T follicular helper cell (primary cell): Measurements from ENCODE around the gene NAA10.

ENCODE experiments used
- DNase-seq: peaks from one replicate; pipeline ENCODE4 v3.0.0-alpha.2; 2020; ENCODE audit warnings: low read depth

Gene NAA10

DNA sequence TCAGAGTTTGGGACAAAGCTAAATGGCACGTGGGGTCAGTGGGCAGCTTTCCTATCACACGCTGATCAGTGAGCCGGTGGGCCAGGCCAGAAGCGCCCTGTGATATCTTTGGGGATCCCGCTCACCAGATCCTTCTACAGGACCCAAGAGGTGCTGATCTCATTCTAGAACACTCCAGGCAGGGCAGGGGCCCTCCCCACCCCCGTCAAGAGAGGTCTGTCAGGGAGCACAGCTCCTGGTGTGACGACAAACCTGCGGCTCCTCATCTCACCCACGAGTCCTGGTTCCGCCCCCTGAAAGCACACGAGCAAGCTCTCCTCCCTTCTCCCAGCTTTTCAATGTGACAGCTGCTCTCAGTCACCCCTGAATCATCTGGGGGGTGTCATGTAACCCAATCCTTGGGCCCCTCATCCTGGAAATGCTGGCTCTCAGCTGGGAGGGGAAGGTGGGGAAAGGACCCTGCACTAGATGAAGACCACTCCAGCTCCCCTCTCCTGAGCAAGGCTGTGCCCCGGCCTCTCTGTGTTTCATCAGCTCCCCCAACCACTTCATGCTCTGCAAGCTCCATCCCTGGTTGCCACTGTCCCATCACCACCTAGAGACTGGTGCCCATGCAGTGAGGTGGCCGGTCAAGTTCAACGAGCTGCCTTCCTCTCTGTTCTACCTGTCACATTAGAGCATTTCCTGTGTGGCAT lies 32.2 kb upstream of the NAA10 start:
- no peak for DNase-seq

DNA sequence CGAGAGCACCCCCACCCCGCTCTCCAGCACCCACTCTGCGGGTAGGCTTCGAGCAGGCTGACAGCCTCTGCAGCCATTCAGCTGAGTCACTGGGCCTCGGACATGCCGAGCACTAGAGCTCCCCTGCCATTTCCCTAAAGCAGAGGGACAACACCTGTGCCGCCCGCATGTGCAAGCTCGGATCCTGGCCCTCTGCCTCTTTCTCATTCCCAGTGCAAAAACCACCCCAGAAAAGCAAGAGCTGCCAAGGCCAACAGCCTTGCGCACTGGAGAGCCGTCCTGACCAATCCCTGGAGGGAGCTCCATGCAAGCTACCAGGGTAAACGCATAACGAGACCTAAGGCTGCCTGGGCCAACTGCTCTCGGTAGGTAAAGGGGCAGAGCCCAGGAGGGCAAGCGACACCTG lies 31.4 kb upstream of the NAA10 start:
- no peak for DNase-seq

DNA sequence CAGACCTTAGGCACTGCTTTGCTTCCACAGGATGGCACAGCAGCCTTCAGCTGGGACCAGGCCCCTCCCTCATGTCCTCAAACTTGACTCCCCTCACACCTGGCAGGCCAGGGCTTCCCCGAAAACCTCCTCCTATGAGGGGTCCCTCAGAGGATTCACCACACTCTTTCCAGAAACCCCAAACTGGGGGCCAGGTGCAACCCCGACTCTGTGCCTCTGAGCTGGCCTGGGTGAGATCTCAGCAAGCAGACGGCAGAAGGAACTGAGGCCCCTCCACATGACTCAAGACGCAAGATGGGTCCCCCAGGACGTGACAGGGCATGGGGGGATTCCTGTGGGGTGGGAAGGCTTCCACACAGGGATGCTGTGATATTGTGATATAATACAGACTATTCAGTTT lies 30.6 kb upstream of the NAA10 start:
- DNase-seq: no peak

DNA sequence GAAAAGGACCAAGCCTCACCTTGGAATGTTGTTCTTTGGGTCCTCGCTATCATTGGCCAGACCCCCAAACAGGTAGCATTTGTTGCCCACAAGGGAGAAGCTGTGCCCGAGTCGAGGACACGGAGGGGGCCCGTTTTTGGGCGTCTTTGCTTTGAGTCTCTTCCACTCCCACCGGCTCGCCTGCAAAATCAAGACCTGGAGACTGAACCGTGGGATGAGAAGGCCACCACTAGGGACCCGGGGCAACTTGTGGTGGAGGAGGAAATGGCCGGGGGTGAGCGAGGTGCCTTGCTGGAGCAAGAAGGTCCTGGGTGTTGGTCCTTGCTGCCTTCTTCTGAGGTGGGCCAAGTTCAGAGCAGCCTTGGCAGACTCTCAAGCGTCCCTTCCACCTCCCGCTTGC lies 29.3 kb upstream of the NAA10 start:
- DNase-seq: no peak

DNA sequence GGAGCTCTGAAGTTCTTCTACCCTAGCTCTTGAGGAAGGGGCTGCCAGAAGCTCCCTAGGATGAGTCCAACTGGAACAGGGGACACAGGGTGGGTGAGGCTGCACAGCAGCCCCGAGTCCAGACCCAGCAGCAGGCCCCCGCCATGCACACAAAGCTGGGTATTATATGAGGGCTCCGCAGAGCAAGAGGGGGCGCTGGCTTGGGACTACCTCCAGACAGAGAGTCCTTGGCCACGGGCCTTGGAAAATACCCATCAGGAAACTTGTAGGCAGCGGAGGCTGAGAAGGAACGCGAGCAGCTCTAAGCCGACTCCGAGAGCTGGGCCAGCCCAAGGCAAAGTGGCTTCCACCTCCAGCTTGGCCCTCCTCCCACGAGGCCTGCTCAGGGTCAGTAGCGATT lies 28.7 kb upstream of the NAA10 start:
- no peak for DNase-seq

DNA sequence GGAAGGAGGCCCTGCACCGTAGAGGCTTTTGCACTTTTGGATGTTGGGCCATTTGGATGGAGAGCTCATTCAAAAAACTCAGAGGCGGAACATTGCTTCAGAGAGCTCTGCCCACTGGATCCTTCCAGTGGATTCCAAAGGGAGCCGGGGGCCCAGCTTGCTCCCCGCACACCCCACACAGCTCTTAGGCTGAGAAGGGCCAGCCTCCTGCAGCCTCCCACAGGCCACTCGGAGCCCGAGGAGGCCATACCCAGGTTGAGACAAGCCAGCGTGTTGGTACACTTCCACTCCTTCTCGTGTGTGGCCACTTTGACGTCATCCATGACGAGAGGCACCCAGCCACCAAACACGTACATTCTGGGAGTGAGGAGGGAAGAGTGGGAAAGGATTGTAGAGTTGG lies 26.5 kb upstream of the NAA10 start:
- no peak for DNase-seq

DNA sequence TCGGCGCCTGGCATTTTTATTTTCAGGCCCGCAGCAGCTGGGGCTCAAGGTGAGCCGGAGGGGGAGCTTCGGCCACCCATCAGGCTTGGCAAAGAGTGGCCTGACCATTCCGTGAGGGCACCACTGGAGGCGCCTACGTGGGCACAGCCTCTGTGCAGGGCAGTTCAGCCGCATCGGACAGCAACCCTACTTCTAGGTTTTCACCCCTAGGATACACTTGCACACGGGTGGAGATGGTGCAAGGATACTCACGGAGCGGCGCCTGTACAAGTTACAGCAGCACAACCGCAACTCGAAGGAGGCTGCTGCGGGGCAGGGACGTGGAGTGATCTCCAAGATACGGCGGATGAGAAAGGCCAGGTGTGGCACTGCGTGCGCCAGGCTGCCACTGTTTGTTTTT lies 25.9 kb upstream of the NAA10 start:
- DNase-seq: no peak

DNA sequence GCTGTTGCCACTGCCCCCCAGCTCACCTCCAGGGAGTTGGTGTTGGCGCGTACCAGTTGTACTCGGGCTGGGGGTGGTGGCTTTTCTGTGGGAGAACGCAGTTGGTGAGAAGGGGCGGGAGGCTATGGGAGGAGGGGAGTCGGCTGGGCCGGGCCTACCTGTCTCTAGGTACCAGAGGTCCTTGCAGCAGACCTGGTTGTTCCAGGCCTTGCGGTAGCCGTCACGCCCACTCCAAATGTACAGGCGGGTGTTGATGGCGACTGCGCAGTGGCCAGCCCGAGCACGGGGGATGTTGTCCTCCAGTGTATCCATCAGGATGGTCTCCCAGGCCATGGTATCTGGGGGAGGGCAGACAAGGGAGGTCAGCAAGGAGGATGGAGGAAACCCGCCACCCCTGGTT lies 25.2 kb upstream of the NAA10 start:
- DNase-seq: no peak

DNA sequence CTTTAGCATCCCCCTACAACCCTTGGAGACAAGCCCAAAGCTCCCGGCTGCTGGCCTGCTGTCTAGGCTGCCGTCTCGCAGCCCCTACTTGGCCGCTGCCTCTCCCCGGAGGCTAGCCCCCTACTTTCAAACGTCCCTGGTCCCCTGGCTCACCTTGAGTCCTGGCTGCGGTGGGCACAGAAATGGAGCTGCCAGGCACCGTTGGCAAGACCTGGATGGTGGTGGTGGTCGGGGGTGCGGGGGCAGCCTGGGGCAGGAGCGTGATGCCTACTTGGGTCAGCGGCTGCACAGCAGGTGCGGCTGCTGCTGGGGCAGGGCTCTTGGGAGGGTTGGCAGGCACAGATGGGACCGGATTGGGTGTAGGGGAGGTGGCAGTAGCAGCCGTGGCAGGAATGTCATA lies 24.8 kb upstream of the NAA10 start:
- DNase-seq: no peak

DNA sequence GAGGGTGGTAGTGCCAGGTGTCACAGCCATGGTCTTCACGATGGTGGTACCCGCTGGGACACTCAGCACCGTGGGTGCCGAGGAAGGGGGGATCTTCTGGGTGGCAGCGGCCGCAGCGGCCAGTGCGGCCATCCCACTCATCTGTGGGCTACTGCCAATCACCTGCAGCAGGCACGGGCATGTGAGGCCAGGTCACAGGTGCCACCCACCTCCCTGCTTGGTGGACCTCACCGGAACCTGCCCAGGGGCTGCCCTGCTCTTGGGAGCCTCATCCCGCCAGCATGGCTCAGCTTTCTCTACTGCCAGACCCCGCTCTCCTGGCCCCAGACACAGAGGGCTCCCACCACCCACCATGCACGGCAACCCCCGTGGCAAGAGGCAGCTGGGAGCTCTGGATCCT lies 23.8 kb upstream of the NAA10 start:
- DNase-seq: no peak

DNA sequence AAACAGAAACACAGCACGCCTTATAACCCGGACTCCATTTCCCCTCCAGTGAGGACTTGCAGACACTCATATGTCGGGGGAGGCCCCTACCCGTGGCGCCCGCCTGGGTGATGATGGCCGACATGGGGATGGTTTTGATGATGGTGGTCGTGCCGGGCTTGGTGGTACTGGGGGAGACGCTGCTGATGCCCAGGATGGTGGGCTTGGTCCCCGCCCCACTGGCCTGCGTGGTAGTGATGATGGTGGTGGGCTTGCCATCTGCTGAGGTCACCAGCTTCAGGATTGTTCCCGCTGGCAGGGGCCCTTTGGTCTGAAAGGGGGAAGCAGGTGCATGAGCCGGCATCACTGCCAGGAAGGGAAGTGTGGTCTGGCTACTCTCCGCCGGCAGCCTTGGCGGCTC lies 22.4 kb upstream of the NAA10 start:
- no peak for DNase-seq

DNA sequence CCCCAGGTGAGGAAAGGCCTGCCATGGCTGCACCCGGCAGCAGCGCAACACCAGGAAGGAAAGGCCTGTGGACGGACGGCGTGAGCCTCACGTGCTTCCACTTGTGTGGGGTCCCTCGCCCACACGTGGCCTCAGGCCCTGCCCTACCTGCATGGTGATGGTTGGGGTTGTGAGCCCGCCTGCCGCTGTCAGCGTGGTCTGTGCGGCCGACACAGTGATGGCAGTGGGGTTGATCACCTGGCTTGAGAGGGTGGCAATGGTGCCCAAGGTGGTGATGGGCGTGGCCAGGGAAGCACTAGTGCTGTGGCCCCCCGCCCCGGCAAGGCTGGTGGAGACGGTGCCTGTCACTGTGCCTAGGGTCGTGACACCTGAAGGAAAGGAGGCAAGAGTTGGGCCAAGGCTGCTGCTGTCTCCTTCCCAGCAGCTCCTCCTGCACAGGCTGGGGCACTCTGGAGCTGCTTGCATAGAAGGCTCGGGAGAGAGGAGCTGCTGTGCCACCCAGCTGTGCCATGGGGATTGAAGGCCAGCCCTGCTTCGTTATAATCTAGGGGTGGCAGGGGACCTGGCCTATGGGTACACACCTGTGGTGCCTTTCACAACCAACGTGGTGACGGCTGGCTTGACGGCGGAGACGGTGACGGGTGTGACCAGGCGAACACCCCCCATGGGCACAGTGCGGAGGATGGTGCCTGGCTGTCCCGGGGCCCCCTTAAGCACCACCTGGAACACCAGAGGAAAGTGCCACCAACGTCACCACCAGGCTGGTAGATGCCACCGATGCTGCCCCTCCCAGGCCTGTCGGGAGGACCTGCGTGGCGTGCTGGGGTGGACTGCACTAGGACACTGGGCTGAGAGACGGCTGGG lies 21.4 kb upstream of the NAA10 start:
- DNase-seq: no peak

DNA sequence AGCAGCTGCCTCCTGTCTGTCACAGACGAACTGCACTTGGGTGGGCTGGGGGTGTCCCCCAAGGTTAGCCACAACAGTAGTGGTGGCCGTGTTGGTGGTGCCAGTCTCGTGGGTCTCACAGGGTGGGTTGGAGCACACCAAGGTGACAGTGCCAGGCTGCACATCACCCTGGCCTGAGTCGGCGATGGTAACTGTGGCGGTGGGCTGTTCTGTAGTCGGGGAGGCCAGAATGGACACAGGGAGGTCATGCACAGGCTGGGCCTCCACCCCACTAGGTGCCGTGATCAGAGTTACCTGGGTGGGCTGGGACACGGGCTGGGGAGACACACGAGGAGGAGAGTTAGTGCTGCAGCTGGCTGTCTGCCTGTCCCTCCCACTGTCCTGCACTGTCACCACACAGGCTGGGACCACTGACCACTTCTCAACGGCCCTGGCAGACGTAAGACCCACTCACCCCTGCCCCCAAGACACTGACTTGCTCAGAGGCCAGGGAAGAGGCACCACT lies 20.4 kb upstream of the NAA10 start:
- no peak for DNase-seq

DNA sequence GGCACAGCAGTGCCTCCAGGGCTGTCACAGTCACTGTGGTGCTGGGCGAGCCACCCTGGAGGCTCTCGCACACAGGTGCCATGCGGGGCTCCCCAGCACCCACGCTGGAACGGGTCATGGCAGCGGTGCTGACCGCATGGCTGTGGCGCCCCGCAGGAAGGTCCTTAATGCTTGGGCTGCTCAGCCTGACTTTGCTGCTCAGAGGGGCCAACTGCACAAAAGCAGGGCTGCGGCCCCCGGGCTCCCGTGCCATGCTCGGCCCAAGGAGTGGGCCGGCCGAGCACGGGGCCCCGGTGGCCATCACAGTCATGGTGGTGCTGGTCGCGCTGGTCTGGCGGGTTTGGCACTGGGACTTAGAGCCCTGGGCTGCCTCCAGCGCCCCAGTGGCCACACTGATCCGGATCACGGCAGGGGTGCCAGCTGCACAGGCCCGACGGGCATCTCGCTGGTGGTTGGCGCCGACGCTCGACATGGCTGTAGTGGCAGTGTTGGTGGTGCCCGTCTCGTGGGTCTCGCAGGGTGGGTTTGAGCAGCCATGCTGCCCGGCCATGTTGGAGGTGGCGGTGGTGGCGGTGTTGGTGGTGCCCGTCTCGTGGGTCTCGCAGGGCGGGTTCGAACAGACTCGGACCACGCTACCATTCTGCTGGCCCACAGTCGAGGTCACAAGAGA lies 19.9 kb upstream of the NAA10 start:
- DNase-seq: no peak

DNA sequence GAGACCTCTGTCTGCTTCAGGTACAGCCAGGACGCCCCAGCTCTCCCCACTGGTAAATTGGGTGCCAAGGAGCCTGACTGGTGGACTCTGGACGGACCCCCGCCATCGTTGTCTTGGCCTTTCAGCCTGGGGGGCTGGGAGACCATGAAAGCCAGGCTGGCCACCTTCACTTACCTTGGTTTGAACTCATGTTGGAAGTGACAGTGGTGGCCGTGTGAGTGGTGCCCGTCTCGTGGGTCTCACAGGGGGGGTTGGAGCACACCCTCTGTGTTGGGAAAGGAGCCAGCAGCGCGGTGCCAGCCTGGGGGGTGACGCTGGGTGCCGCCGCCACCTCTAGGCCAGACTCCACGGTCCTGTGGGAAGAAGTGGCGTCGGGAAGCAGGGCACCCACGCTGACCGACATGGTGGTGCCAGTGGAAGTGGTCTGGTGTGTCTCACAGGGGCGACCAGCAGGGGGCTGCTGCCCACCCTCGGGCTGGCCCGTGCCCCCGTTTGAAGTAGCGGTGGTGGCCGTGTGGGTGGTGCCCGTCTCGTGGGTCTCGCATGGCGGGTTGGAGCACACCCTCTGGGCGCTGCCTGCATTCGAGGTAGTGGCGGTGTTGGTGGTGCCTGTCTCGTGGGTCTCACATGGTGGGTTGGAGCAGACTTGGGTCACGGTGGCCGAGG lies 19.2 kb upstream of the NAA10 start:
- no peak for DNase-seq

DNA sequence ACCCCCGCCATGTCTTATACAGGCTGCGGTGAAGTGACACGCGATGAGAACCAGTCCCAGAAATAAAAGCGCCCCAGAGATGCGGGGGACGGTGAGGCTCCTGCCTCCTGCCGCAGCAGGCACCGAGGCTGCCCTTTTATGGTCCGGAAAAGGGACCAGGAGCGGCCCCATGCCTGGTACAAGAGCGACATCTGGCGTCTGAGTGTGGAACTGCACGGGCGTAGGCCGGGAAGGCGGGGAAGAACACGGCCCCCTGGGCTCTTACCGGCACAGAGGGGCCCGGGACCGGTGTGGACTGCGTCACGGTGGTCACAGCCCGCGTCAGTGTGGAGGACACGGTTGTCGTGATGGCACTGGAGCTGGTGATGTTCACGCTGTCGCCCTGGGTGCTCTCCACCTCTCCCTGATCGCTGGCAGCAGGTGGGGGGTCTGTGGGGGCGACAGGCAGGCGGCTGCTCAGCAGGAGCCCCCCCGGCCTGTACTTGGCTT lies 18.5 kb upstream of the NAA10 start:
- peak; percentile 73 for DNase-seq

DNA sequence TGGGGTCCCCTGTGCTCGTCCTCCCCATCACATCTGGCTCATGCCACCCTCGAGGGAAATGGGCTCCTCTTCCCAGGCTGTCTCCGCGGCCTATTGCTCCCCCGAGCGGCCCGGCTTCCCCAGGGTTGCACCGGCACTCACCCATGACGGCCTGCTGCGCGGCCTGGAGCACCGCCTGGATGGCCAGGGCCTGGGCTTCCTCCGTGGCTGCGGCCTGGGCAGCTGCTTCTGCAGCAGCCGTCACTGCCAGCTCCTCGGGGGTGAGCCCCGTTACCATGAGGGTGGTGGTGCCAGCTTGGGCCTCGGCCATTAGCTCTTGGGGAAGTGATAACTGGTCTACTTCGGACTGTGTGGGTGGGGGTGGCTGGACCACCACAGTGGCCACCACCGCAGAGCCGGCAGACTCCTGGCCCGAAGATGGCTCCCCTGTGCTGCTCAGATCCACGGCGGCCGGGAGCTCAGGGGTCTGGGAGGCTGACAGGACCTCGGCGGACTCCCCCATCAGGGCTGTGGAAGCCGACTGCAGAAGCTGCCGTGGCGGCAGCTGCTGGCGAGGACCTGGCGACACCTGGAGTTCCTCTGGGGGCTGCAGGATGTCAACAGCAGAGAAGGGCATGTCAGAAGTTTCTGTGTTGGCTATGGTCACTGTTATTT lies 17.7 kb upstream of the NAA10 start:
- DNase-seq: no peak

DNA sequence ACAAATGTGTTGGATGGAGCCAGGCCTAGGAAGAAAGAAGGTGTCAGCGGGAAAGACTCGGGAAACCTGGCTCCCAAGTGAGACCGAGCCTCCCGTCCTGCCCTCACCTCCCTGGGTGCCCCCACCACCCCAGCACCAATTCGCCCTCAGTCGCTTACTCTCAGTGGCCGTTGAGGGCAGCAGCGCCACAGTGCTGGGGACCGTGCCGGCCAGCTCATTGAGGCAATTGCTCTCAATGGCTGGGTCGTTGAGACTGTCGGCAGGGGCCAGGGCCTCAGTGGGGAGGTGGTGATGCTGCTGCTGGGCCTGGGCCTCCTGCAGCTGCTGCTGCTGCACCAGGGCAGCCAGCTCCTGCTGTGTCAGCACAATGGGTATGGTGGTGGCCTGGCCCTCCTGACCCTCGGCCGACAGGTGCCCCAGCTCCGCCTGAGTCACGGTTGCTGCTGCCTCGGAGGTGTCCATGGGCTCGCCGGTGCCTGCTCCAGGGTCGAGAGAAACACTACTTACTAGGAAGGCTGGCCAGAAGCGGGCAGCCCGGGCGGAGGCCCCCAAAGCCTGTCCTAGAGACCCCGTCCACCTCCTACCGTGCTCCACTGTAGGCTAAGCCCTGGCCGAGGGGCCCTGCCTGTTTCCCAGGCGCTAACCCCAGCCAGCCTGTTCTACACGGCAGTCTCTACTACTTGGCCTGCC lies 17.0 kb upstream of the NAA10 start:
- DNase-seq: no peak

DNA sequence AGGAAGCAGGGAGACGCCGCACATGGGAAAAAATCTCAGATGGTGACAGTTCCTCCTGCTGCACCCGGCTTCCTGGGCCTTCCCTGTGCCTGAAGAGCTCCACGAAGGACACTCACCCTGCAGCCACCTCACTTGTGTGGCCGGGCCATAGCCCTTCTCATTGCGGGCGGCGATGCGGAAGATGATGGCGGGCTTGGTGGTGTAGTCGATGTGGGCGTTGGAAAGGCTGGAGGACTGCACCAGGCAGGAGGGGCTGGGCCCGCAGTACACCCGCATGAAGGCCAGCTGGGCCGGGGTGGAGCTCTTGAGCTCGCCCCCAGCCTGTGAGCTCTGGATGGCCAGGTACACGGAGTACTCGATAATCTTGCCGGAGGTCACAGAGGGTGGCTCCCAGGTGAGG lies 15.3 kb upstream of the NAA10 start:
- no peak for DNase-seq

DNA sequence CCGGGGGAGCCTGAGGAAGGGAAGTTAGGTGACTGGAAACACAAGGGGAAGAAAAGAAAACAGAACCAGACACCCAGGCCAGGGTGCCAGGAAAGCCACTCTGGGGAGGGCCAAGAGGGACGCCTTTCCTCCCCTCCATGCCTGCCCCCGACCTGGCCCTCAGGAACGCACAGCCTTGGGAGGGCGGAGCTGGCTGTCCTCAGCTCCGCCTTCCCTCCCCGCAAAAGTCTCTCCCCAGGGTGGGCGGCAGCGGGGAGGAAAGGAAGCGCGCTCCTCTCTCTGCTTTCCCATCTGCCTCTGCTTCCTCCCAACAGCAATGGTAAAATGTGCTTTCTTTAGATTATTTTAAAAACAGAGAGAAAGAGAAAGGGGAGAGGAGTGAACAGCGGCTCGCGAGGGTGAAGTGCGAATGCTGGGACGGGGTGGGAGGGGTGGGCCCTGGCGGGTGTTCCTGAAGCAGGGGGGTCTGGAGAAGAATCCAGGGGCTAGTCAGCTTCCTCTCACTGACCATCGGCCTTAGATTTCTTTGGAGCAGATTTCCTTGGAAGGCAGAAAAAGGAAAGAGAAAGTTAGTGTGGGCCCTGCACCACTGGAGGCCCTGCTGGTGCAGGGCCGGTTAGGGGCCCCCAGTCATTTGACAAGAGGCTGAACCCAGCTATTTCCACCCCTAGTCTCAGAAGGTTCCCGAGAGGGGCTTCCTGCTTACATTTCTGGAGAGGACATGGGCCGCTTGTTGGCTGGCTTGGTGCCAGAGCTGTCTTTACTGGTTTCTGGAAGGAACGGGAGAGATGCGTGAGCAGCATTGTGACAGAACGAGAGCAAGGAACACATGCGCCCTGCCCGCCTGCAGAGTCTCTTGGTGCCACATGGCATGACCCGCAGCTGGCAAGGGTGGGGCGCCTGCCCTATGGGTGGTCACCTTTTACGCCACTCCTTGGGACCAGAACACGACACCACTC lies 14.3 kb upstream of the NAA10 start:
- DNase-seq: no peak
